Fibroblast of skin of left quadriceps (primary cell): ENCODE data around the gene NOA1.
"Not testable (repeated sequence)": the region's sequence is repeated elsewhere in the genome, so short reads cannot be mapped to it uniquely, and the experiment has no call there.

Source experiments
- DNase-seq, 2 experiments: peaks; one replicate each; pipeline ENCODE4 v3.0.0-alpha.2; 2013; ENCODE audit warnings: low read depth in 2 of 2

NOA1 gene

GRCh38 chr4:56958111-56958517 is 19.3 kb downstream of the NOA1 start:
- peak; percentile 81 to 84 for DNase-seq

DNA sequence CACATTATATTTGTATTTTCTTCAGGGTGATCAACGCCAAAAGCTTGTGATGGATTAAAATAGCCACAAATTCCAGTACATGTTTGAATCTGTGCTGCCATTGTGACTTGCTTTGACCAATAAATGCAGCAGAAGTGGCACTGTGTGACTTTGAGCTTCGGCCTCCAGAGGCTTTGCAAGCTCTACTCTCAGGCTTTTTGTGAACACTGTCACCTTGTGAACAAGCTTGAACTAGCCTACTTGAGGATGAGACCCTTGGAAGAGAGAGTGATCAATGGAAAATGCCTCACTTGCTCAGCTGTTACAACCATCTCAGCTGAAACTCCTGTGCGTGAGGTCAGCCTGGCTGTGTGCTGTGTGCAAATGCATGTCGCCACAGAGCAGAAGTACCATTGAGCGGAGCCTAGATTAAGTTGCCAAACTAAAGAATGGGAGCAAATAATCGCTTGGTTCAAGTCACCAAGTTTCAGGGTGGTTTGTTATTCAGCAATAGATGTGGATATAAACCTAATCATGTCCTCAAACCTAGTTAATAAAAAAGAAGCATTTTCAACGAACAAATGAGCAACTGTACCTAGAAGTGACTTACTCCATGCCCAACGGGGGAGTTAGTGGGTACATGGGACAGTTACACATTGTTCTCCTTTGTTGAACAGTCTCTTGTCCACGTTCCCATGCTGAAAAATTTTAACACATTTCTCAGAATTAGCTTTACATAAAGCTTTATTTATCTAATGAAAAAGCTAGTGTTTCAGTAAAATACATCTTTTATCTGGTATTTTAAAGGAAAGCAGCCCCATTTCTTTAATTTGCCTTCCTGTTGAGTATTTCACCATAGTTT is 23.5 kb downstream of the NOA1 start:
- no peak for DNase-seq

- no peak for DNase-seq
Measured at GRCh38 chr4:56941403-56941802, 36.0 kb downstream of the NOA1 start.

DNA sequence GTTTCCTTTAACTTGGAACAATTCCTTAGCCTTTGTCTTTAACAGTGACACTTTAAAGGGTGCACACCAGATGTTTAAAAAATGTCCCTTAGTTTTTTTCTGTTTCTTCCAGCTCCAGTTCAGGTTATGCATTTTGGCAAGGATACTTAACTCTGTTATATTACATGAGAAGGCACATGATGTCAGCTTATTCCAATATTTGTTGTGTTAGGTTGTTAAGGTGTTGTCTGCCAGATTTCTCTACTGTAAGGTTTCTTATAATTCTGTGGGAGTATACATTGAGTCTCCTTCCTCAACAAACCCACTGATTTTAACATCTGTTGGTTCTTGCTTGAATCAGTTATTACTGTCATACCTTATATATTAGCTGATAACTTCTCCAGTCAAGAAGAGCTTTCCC is 36.4 kb downstream of the NOA1 start:
- no peak for DNase-seq

DNA sequence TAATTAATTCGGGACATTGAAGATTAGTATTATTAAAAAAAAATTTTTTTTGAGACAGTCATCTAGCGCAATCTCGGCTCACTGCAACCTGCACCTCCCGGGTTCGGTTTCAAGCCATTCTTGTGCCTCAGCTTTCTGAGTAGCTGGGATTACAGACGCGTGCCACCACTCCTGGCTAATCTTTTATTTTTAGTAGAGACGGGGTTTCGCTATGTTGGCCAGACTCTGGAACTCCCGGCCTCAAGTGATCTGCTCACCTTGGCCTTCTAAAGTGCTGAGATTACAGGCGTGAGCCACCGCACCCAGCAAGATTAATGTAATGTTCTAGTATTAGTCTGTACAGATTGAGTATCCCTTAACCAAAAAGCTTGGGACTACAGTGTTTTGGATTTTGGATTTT is 37.0 kb downstream of the NOA1 start:
- DNase-seq, result no peak

DNA sequence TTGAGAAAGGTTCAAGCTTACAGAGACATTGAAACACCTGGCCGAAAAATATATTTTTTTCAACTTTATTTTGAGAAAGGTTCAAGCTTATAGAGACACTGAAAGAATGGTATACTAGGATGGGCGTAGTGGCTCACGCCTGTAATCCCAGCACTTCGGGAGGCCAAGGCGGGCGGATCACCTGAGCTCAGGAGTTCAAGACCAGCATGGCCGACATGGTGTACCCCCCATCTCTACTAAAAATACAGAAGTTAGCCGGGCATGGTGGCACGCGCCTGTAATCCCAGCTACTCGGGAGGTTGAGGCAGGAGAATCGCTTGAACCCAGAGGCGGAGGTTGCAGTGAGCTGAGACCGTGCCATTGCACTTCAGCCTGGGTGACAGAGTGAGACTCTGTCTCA is 37.6 kb downstream of the NOA1 start:
- DNase-seq, result not testable (repeated sequence)

- peak; percentile 56 to 69 for DNase-seq
Measured at GRCh38 chr4:56937262-56937661, 40.1 kb downstream of the NOA1 start.

DNA sequence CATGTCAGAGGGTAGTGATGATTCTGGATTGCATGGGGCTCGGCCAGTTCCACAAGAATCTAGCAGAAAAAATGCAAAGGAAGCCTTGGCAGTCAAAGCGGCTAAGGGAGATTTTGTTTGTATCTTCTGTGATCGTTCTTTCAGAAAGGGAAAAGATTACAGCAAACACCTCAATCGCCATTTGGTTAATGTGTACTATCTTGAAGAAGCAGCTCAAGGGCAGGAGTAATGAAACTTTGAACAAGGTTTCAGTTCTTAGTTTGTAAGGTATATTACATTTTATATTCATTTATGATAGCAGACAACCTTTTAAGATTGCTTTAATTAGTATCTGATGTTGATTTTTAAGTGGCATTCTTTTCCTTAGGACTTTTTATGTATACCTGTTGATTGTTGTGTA is 45.5 kb downstream of the NOA1 start:
- DNase-seq, result no peak

- no peak for DNase-seq
Measured at GRCh38 chr4:56930638-56931037, 46.8 kb downstream of the NOA1 start.

DNA sequence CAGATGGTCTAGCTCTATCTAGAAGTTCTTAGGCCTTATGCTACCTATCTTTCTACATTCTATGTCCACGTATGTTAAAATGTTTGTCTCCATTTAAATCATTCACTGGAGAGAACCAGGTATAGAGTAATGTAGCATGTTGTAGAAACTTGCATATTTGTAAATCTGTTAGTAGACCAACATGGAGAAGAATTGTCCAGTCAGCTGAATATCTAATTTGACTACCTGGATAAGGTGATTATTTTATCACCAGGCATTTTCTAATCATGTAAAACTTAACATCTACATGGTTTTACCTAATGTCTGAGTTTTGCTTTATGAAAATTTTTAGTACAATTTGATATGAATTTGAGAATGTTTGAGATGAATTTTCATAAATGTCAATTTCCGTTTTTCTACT is 50.2 kb downstream of the NOA1 start:
- DNase-seq, result no peak

DNA sequence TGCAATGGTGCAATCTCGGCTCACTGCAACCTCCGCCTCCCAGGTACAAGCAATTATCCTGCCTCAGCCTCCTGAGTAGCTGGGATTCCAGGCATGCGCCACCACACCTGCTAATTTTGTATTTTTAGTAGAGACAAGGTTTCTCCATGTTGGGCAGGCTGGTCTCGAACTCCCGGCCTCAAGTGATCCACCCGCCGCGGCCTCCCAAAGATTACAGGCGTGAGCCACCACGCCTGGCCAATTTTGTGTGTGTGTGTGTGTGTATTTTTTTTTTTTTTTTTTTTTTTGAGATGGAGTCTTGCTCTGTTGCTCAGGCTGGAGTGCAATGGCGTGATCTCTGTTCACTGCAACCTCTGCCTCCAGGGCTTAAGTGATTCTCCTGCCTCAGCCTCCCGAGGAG is 62.4 kb downstream of the NOA1 start:
- DNase-seq, result not testable (repeated sequence)

DNA sequence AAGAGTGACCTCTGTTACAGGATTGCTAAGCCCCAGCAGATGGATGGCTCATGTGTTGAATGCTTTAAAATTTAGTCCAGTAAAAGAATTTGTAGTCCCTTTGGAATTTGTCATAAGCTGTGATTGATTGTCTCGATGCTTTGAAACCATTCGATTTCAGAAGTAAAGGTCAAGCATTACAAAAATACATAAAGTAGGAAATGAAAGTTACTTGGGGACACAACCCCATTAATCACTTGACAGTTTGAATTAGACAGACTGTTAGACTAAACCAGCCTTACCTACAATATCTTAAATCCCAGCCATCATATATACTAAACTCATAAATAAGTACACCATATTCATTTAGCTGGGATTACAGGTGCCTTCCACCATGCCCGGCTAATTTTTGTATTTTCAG is 63.1 kb downstream of the NOA1 start:
- DNase-seq, result no peak
